HG03139 (cell line): ENCODE results near the gene EFNA2.
"Not testable (repeated sequence)": the region's sequence is repeated elsewhere in the genome, so short reads cannot be mapped to it uniquely, and the experiment has no call there.

ENCODE experiments used
- ATAC-seq: cut with Tn5 transposase; IDR thresholded peaks from one replicate; pipeline ENCODE4 v1.9.1; 2021; ENCODE audit not compliant: unreplicated experiment

Gene EFNA2

DNA sequence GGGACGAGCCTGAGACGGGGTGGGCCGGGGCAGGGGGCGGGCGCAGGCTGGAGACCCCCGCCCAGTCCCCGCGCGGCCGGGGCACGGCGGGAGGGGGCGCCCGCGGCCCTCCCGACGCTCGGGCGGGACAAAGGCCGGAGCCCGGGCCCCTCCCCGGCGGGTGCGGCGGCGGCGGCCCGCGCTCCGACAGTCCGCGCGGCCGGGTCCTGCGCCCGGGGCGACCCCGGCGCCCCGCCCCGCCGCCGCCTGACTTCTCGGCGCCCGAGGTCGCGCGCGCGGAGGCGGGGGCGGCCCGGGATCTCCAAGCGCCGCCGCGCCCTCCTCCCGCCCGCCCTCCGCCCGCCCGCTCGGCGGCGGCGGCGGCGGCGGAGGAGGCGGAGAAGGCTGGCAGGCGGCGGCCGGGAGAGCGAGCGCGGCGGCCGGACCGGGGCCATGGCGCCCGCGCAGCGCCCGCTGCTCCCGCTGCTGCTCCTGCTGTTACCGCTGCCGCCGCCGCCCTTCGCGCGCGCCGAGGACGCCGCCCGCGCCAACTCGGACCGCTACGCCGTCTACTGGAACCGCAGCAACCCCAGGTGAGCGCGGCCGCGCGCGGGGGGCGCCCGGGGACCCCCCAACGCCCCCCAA lies at the start of gene EFNA2:
EFNA2 (plus strand) TSS at position 137 of the 624 bp plus-strand sequence; CDS start at position 433, 296 bp downstream.
- ATAC-seq = no peak

DNA sequence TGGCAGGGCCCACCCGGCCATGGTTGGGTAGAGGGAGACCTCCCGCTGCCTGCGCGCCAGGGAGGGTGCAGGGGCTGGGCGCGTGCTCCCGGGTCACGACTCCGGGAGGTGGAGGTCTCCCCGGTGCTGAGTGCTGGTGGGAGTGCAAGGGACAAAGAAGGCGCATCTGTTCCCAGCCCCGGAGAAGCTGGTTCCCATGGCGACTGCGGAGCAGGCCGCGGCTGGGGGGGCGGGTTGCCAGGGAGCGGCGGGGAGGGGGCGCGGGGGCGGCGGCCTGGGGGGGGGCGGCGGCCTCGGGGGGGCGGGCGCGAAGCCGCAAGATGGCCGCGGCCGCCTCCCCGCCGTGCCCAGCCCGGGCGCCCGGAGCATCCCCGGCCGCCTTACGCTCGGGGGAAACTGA lies 49.1 kb upstream of the EFNA2 start:
- no peak for ATAC-seq

DNA sequence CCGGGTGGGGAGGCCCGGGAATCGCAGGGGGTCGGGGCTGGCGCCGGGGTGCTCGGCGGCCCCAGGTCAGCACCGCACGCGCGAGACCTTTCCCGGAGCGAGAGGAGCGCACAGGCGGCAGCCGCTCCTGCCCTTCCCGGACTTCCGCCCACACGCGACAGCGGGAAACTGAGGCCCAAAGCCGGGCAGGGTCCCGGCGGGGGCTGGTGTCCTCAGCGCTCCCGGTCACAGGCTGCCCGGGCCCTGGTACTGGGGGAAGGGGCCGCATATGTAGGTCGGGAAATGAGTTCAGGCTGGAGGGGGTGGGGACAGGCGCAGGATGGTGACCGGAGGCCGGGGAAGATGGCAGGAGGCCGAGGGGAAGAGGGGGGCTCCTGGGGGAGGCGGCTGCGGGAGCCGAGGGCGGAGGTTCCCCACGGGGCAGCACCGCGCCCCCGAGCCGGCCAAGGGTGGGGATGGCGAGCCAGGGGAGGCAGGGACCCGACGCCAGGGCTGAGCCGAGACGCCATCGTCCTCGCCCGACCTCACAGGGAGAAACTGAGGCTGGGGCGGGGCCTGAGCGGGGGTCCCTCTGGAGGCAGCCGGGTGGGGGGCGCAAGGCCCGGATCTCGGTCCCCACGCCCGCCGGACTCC lies 48.5 kb upstream of the EFNA2 start:
- no peak for ATAC-seq

DNA sequence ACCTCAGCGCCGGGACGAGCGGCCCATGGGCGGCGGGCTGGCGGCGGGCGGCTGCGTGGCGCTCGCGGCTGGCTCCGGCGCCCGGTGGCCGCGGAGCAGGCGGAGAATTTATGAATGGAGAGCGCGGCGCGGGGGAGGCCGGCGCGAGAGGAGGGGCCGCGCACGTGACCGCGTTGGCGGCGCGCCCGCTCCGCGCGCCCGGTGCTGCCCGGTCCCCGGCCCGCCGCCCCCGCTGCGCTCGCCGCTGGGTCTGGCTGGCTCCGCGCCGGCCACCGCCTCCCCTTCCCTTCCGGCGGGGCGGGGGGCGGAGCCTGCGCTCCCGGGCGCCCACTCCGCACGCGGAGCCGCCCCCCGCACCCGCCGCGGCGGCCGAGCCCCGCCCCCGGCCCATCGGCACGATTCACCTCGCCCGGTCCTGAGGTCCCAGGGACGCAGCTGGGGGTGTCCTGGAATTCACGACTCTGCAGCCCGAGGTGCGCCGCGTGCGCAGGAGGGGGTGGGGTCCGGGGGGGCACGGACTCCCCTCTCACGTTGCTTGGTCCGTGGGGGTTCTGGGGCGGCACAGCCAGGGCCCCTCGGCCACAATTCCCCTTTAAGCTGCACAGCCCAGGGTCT lies 47.8 kb upstream of the EFNA2 start, which contains the start of gene CBARP:
CBARP (minus strand) TSS at position 252 of the 615 bp plus-strand sequence. CDS start 1,905 bp downstream, outside the sequence.
- ATAC-seq = no peak

DNA sequence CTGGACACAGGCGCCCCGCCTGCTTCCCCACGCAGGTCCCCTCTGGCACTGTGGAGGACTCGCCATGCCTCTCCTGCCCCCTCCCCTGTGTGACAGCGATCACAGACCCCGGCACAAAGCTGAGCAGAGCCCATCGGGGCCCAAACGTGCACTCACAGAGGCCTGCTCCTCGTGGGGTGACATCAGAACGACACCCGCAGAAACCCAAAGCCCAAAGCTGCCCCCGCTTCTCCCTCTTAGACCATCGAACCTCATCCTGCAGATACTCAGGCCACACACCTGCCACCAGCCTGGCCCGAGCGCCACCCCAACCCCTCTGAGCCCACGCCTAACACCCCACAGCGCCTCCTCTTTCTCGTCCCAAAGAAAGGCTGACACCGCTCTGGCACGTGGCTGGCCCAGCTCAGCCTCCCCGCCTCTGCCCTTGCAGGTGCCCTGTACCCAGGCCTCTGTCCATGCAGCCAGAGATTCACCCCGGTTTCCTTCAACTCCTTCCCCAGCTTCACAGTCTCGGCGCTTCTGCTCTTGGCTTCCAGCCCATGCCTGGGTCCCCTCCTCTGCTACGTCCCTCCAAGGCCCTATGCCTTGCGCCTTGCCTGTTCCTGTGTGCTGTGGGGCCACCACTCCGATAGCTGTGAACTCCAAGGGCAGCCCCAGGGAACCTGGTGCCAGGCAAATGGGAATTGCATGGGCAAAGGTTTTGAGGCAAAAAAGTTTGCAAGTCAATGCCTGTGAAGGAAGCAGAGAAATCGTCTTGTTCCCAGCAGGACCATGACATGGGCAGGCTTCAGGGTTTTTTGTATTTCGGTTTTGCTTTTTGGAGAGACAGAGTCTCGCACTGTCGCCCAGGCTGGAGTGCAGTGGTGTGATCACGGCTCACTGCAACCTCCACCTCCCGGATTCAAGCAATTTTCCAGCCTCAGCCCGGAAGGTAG lies 47.0 kb upstream of the EFNA2 start:
- ATAC-seq = no peak

DNA sequence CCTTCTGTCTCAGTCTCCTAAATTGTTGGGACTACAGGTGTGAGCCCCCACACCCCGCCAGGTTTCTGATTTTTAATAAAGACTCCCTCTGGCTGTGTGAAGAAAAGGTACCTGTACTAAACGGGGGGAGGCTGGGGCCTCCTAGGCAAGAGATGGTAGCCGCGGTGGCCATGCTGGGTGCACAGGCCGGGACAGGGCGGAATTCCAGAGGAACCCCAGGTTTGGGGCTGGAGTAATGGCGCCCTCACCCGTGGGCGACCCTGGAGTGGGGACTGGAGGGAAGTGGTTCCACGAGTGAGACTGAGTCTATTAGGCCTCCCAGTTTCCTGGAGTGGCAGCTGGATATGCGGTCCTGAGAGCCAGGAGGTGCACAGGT lies 46.3 kb upstream of the EFNA2 start:
- ATAC-seq = no peak

DNA sequence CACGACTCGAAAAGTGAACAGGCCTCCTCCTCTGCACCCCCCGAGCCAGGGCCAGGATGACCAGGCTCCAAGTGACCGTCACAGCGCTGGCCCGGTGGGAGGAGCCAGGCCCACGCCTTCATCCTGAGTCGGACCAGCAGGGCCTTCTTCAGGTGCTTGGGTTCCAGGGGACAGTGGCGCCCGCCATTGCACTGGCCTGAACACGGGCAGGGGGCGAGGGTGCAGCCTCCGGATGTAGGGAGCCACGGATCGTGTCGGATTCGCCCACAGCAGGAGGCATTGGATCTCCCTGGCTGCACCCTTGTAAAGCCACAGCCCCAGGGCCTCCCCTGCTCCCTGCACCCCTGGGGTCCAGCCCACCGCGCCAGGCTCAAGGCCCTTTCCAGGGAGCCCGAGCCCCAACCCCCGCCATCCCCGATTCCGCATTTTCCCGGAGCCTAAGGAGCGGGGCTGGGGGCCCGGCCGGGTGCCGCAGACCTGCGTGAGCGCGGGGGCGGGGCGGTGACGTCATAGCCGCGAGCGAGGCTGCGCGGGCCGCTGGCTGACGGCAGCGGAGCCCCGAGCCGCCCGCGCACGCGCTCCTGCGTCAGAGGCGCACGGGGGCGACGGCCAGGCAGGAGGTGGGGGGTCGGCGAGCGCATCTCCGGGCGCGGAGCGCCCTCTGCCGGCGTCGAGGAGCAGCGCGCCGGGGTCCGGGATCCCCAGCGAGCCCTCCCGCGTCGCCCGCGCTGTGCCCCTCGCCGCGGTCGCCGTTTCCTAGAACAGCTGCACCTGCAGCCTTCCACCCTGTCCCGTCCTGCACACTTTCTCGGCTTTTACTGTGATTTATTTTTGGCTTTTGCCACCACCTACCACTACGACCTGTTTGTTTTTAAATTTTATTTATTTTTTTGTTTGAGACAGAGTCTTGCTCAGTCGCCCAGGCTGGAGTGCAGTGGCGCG lies 45.6 kb upstream of the EFNA2 start:
- no peak for ATAC-seq

DNA sequence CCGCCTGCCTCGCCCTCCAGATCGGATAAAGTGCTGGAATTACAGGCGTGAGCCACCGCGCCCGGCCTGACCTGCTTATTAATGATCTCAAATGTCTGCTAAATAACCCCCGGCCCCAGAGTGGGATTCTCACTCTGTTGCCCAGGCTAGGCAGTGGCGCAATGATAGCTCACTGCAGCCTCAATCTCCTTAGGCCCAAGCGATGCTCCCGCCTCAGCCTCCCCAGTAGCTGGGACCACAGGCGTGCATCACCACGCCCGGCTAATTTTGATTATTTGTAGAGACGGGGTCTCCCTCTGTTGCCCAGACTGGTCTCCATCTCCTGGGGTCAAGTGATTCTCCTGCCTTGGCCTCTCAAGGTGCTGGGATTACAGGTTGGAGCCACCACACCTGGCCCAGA lies 44.7 kb upstream of the EFNA2 start:
- no peak for ATAC-seq

DNA sequence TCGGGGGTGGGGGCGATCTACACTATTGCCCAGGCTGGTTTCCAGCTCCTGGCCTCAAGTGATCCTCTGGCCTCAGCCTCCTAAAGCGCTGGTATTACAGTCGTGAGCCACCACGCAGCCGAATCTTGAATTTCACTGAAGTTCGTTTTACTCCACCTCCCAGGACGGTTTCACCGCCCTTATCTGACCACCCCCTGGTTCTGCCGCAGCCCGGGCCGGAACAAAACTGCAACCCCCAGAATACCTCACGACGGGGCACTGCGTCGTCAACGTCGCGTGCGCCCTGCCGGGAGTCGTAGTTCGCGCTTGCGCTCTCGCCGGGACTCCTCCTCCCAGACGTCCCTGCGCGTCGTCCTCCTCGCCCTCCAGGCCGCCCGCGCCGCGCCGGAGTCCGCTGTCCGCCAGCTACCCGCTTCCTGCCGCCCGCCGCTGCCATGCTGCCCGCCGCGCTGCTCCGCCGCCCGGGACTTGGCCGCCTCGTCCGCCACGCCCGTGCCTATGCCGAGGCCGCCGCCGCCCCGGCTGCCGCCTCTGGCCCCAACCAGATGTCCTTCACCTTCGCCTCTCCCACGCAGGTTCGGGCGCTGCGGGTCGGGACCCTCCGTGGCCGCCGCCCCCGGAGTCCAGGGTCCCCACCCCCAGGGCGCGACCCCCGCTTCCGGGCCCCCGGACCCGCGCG lies 44.1 kb upstream of the EFNA2 start, which contains the start of gene ATP5F1D:
ATP5F1D (plus strand) TSS at position 335 of the 679 bp plus-strand sequence; CDS start at position 435, 100 bp downstream.
- ATAC-seq = peak; percentile 38

DNA sequence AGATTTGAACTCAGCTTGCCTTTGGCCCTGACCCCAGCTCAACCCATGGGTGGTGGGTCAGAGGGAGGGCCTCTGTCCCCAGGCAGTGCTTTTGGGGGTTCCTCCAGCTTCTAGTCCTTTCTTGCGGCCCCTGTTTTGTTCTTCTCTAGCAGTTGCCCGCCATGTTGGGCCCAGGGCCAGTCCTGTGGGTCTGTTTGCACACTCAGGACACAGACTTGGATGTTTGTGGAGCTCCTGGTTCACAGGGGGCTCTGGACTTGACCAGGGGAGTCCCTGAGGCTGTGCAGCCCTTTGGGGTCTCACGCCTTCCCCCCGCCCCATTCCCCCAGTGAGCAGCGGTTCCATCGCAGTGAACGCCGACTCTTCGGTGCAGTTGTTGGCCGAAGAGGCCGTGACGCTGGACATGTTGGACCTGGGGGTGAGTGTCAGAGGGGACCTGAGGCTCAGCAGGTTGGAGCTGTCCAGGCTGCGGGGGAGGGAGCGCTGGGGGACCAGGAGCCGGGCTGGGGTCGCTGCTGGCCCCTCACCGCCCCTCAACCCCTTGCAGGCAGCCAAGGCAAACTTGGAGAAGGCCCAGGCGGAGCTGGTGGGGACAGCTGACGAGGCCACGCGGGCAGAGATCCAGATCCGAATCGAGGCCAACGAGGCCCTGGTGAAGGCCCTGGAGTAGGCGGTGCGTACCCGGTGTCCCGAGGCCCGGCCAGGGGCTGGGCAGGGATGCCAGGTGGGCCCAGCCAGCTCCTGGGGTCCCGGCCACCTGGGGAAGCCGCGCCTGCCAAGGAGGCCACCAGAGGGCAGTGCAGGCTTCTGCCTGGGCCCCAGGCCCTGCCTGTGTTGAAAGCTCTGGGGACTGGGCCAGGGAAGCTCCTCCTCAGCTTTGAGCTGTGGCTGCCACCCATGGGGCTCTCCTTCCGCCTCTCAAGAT lies 41.6 kb upstream of the EFNA2 start:
- no peak for ATAC-seq

DNA sequence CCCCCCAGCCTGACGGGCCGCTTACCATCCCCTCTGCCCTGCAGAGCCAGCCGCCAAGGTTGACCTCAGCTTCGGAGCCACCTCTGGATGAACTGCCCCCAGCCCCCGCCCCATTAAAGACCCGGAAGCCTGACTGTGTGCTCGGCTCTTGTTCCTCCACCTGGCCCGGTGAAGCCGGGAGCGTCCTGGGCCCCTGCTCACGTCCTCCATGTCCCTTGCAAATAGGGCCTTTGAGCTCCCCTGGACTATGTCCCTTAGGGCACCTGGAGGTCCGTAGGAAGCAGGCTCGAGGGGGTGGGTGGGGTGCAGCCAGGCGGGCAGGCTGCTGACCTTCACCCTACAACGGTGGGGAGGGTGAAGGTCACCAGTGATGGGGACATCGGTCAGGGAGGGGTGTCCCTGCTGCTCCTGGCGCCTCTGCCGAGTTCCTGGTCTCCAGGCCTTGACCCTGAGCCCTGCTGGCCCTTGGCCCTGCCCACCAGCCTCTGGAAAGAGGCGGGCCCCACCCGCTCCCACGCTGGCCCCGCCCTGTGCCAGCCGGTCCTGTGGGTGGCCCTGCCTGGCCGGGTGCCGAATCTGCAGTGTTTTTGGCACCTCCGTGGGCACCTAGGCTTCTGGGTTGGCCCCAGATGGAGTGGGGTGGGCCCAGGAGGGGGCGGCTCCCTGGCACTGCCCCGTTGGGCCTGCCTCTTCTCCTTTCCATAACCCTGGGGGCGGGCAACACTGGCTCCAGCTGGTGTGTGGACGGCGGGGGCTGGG lies 40.8 kb upstream of the EFNA2 start:
- ATAC-seq = no peak

DNA sequence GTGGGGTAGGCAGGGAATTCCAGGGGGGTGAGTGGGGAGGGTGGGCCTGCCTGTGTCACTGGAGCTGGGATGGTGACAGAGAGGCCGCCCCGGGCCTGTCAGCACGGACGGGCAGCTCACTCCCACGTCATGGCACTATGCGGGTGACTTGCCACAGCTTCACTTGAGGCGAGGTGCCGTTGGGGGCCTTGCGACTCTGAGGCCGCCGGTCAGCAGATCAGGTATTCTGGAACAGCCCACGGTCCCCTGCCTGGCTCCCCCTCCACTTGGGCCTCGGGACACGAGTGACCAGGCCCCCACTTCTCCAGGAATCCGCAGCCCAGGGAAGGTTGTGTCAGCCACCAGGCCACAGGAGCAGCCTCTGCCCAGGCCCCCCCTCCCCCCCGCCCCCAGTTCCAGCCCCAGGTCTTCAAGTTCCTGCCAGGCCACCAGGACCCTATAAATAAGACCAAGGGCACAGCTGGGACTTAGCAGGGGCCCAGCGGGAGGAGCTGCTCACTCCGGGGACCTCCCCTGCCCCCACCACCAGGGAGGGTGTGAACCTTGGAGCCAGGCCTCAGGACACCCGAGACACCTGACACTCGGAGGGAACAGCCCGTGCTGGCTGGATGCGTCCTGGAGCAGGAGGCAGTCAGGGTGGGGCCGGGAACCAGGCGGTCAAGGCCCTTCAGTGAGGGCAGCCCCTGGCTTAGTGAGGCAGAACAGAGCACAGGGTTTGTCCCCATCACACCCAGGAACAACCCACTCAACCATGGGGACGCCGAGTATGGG lies 40.0 kb upstream of the EFNA2 start:
- no peak for ATAC-seq

DNA sequence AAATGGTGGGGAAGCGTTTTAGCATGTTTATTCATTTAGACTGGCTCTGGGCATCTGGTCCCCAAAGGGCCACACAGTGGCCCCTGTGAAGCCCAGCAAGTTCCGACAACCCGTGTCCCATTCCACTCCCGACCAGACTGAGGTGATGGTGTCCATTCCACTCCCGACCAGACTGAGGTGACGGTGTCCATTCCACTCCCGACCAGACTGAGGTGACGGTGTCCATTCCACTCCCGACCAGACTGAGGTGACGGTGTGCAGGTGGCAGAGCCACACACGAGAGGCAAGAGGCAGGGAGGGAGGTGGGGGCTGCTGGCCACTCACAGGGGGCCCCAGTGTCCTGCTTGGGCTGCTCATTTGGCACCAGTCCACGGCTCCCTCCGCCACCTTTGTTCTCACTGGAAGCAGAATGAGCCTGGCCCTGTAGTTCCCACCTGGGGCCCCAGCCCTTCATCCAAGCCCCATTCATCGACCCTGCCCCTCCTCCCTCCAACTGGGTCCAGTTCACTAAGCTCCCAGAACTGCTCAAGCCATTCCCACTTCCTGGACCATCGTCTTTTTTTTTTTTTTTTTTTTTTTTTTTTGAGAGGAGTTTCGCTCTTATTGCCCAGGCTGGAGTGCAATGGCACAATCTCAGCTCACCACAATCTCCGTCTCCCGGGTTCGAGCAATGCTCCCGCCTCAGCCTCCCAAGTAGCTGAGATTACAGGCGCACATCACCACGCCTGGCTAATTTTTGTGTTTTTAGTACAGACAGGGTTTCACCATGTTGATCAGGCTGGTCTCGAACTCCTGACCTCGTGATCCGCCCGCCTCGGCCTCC lies 39.2 kb upstream of the EFNA2 start:
- not testable (repeated sequence) for ATAC-seq

DNA sequence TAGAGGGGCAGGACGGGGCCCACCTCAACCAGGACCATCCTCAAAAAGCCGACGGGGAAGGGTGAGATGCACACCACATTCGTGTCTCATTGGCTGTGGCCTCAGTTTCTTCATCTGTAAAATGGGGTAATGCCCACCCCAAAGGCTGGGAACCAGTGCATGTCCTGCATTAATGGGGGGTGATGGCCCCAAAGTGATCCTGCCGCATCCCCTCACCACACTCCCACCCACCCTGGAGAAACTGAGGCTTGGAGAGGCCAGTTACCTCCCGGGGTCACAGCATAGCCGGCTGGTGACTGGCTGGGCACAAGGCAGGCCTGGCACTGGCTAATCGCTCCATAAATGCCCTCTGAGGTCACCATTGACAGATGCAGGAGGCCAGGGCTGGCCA lies 37.9 kb upstream of the EFNA2 start:
- ATAC-seq = no peak

DNA sequence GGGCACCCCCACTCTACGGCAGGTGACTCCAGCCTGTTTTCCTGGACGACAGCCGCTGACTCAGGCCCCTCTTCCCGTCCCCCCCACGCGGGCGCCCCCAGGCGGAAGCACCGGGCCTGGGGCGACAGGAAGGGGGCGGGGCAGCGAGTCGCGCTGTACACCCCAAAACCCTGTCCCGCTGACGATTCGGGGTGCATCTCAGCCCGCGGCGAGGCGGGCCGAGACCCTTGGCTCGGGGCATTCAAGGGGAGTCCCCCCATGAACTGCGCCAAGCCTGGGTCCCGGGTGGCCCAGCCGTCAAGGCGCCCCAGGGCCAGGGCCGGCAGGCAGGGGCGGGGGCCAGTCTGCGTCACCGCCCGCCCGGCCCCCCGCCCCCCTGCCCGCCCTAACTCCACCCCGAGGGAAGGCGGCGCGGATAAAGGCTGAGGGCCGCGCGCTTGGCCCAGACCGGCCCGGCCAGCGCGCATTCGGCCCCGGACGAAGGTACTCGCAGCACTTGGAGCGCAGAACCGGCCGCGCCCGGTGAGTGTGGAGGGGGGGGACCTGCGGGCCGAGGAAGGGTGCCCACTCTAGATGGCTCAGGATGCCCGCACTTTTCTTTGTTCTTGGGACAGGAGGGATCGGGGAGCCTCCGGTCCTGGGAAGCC lies 37.4 kb upstream of the EFNA2 start, which contains the start of gene MIDN:
MIDN (plus strand) TSS at position 445 of the 647 bp plus-strand sequence. CDS start 1,714 bp downstream, outside the sequence.
- no peak for ATAC-seq
